Epithelial cell of esophagus (primary cell): Measurements from ENCODE around the gene OIT3.

ENCODE experiments used
- DNase-seq: peaks from one replicate; pipeline ENCODE4 v3.0.0; 2010; ENCODE audit warnings: low read depth
- H3K4me3 ChIP-seq: 2 replicates; pipeline ENCODE4 v1.5.1; 2011; ENCODE audit warnings: mild to moderate bottlenecking, low read length, control low read depth
- CTCF ChIP-seq: IDR thresholded peaks from 2 replicates; pipeline ENCODE4 v1.5.1; 2011; ENCODE audit warnings: low read depth, mild to moderate bottlenecking, low read length, control low read depth, inconsistent platforms; ENCODE audit not compliant: insufficient read depth; ENCODE audit errors: missing control alignments

OIT3 gene

GRCh38 chr10:72885953-72886352, 7.6 kb upstream of the OIT3 start:
- DNase-seq = no peak
- no peak overlapping the region for H3K4me3 ChIP-seq
- no peak for TF ChIP-seq CTCF

GRCh38 chr10:72886621-72887020, 6.9 kb upstream of the OIT3 start:
- no peak for DNase-seq
- H3K4me3 ChIP-seq = no peak overlapping the region

GRCh38 chr10:72887043-72887442, 6.5 kb upstream of the OIT3 start:
- DNase-seq = peak; percentile 23
- H3K4me3 ChIP-seq = no peak overlapping the region
- no peak for TF ChIP-seq CTCF

More at GRCh38 chr10:72886621-72887020, 6.9 kb upstream of the OIT3 start:
- TF ChIP-seq CTCF = no peak

- no peak overlapping the region for H3K4me3 ChIP-seq
- DNase-seq = no peak
- TF ChIP-seq CTCF = no peak
Measured at GRCh38 chr10:72888151-72888638, 5.3 kb upstream of the OIT3 start.

GRCh38 chr10:72889391-72889831, 4.1 kb upstream of the OIT3 start:
- no peak for TF ChIP-seq CTCF
- no peak overlapping the region for H3K4me3 ChIP-seq
- peak; percentile 100 for DNase-seq

GRCh38 chr10:72890086-72890485, 3.5 kb upstream of the OIT3 start:
- DNase-seq = no peak
- no peak for TF ChIP-seq CTCF
- H3K4me3 ChIP-seq = no peak overlapping the region

- DNase-seq = no peak
- no peak for TF ChIP-seq CTCF
- H3K4me3 ChIP-seq = no peak overlapping the region
Measured at GRCh38 chr10:72895236-72895850, 1.8 kb downstream of the OIT3 start.
